MCF 10A (cell line): ENCODE data around the gene GSG1L. TPM values are rescaled to one million over a fixed set of nuclear protein-coding genes. Genes with fewer than 3 reads are reported as not detected.

ENCODE experiments used
- BruUV-seq: library from RNA; stranded (reverse); fragments of 400-500 nt; replicated peaks from 2 replicates; lab custom pipeline; 2021; lab: Mats Ljungman, UMichigan
- CTCF ChIA-PET: fragments of 300-600 bp; sonication (Branson Sonifier 250); formaldehyde crosslinking; extraction: SDS; loops from one replicate; lab custom pipeline; 2021; ENCODE audit warnings: antibody characterized with exemption, inconsistent platforms; lab: Yijun Ruan, JAX
- POLR2A ChIA-PET: fragments of 300-600, 350-650 bp; sonication (Branson Sonifier 250); formaldehyde crosslinking; extraction: SDS; loops from one replicate; lab custom pipeline; 2020; ENCODE audit warnings: antibody characterized with exemption, inconsistent platforms; lab: Yijun Ruan, JAX
- DNase-seq: peaks from one replicate; pipeline ENCODE4 v3.0.0-alpha.2; 2018; ENCODE audit not compliant: unreplicated experiment
- H3K27ac Mint-ChIP-seq: one replicate; pipeline ENCODE4 v1.8.0; 2022; ENCODE audit warnings: mild to moderate bottlenecking, low read depth, mixed read lengths; ENCODE audit not compliant: unreplicated experiment
- H3K27me3 Mint-ChIP-seq: one replicate; pipeline ENCODE4 v1.8.0; 2022; ENCODE audit warnings: mixed read lengths; ENCODE audit not compliant: insufficient read depth, unreplicated experiment
- H3K36me3 Mint-ChIP-seq: one replicate; pipeline ENCODE4 v1.8.0; 2022; ENCODE audit warnings: mild to moderate bottlenecking, moderate library complexity, mixed read lengths; ENCODE audit not compliant: insufficient read depth, unreplicated experiment
- H3K4me1 Mint-ChIP-seq: one replicate; pipeline ENCODE4 v1.8.0; 2022; ENCODE audit warnings: mixed read lengths; ENCODE audit not compliant: insufficient read depth, unreplicated experiment
- H3K4me3 Mint-ChIP-seq: one replicate; pipeline ENCODE4 v1.8.0; 2022; ENCODE audit warnings: mild to moderate bottlenecking, moderate library complexity, mixed read lengths; ENCODE audit not compliant: unreplicated experiment
- H3K9me3 Mint-ChIP-seq: one replicate; pipeline ENCODE4 v1.8.0; 2022; ENCODE audit warnings: mixed read lengths; ENCODE audit not compliant: unreplicated experiment
- intact Hi-C: fragments of 100-400 bp; cut with micrococcal nuclease; formaldehyde crosslinking; loops from 2 replicates; pipeline ENCODE4 v1.14.1; 2022
- total RNA-seq: library from RNA; stranded (reverse); gene quantifications from 2 replicates; pipeline ENCODE4 v1.2.3, GENCODE V29; 2022
- TF ChIP-seq, protein P1 (sequence below): fragments of 200-600 bp; IDR thresholded peaks from one replicate; pipeline ENCODE4 v1.8.0; 2022; ENCODE audit warnings: antibody characterized with exemption, mild to moderate bottlenecking; ENCODE audit not compliant: unreplicated experiment

Gene GSG1L
- total RNA-seq, 1 experiment from 2014 or later = not detected

DNA sequence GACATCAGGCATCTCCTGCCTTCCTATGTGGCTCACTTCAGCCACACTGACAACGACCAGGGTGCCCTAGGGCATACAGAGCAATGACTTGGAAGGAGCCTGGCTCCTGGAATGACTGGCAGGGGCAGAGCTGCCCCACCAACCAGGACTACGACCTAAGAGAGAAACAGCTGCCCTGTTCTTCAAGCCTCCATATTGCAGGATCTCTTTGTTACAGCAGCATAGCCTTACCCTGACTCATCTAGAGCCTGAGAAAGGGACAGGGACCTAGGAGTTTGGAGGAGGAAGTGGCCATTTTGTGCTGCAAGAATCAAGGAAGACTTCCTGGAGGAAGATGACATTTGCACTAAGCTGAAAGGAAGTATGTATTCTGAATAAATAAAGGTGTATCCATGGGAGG is 49.6 kb downstream of the GSG1L start:
- ChIA-PET POLR2A (no interaction called here), CTCF (interaction anchor here (0.7 kb wide), 1 partner anchor 13 kb away, joined by 3 read pairs; no protein-coding TSS in a partner anchor)
- no peaks in the 10 kb centered on the region for H3K9me3 Mint-ChIP-seq
- H3K36me3 Mint-ChIP-seq = no peaks in the 10 kb centered on the region
- H3K27ac Mint-ChIP-seq = no peak overlapping the region
- H3K4me1 Mint-ChIP-seq = no peaks in the 10 kb centered on the region
- H3K27me3 Mint-ChIP-seq = peaks cover 45% of the 10 kb centered on the region
- BruUV-seq = no TSS peak
- H3K4me3 Mint-ChIP-seq = no peak overlapping the region
- intact Hi-C loops = no loop called here
- DNase-seq = no peak
- TF ChIP-seq, protein P1, sequence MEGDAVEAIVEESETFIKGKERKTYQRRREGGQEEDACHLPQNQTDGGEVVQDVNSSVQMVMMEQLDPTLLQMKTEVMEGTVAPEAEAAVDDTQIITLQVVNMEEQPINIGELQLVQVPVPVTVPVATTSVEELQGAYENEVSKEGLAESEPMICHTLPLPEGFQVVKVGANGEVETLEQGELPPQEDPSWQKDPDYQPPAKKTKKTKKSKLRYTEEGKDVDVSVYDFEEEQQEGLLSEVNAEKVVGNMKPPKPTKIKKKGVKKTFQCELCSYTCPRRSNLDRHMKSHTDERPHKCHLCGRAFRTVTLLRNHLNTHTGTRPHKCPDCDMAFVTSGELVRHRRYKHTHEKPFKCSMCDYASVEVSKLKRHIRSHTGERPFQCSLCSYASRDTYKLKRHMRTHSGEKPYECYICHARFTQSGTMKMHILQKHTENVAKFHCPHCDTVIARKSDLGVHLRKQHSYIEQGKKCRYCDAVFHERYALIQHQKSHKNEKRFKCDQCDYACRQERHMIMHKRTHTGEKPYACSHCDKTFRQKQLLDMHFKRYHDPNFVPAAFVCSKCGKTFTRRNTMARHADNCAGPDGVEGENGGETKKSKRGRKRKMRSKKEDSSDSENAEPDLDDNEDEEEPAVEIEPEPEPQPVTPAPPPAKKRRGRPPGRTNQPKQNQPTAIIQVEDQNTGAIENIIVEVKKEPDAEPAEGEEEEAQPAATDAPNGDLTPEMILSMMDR = no peak

DNA sequence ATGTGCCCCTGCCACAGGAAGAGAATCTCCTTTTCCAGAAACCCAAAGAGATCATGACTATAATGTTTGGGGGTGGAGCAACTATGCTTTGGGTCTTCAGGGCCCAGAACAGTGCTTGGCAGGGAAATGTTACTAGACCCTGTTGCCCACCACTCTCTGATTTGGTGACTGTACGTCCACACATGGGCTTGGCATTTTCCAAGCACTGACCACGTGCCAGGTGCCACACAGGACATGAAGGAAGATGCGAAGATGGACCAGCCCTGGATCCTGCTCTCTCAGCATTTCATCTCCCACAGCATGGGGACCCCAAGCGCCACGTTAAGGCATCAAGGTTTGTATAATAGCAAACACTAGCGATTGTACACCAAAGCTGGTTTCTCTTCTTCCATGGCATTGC is 50.1 kb downstream of the GSG1L start:
- CTCF ChIA-PET = interaction anchor here (0.6 kb wide), 1 partner anchor 12 kb away, joined by 6 read pairs; no protein-coding TSS in a partner anchor
- TF ChIP-seq, protein P1 = no peak
- no peak overlapping the region for H3K4me3 Mint-ChIP-seq
- H3K36me3 Mint-ChIP-seq = no peaks in the 10 kb centered on the region
- intact Hi-C loops = no loop called here
- H3K4me1 Mint-ChIP-seq = no peaks in the 10 kb centered on the region
- DNase-seq = no peak
- H3K27me3 Mint-ChIP-seq = peaks cover 50% of the 10 kb centered on the region
- H3K9me3 Mint-ChIP-seq = no peaks in the 10 kb centered on the region
- no TSS peak for BruUV-seq
- no peak overlapping the region for H3K27ac Mint-ChIP-seq
- POLR2A ChIA-PET = no interaction called here

GRCh38 chr16:28011971-28012445 is 51.5 kb downstream of the GSG1L start:
- TF ChIP-seq, protein P1 = no peak
- peaks cover 49% of the 10 kb centered on the region for H3K27me3 Mint-ChIP-seq
- intact Hi-C loops = no loop called here
- no peaks in the 10 kb centered on the region for H3K36me3 Mint-ChIP-seq
- no peak overlapping the region for H3K4me3 Mint-ChIP-seq
- POLR2A ChIA-PET = no interaction called here
- no peaks in the 10 kb centered on the region for H3K4me1 Mint-ChIP-seq
- H3K9me3 Mint-ChIP-seq = no peaks in the 10 kb centered on the region
- H3K27ac Mint-ChIP-seq = no peak overlapping the region
- no TSS peak for BruUV-seq
- DNase-seq = no peak
- CTCF ChIA-PET = no interaction called here

DNA sequence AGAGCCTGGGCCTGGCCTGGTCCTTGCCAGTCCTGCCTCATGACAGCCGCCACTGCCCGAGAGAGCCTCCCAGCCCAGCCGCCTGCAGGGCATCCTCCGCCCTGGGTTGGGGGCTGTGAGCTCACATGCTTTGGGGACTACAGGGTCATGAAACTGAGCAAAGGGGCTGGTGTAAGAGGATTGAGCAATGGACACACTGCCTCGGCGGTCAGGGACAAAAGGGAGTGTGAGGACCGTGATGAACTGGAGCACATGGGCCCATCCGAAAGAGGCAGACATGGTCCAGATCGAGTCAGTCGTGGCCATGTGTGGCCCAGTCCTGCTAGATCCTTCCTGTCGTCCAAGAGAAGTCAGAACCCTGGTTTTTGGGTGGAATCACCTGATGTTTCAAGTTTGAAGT is 52.3 kb downstream of the GSG1L start:
- CTCF ChIA-PET = interaction anchor here (0.6 kb wide), 1 partner anchor 64 kb away, joined by 4 read pairs; no protein-coding TSS in a partner anchor
- intact Hi-C loops = no loop called here
- Mint-ChIP-seq H3K4me3 (no peak overlapping the region), H3K36me3 (no peaks in the 10 kb centered on the region), H3K4me1 (no peaks in the 10 kb centered on the region), H3K27me3 (peaks cover 42% of the 10 kb centered on the region), H3K9me3 (no peaks in the 10 kb centered on the region), H3K27ac (no peak overlapping the region)
- DNase-seq = no peak
- no TSS peak for BruUV-seq
- POLR2A ChIA-PET = no interaction called here
- TF ChIP-seq, protein P1 = no peak
